Lower leg skin (tissue), 3 donors: ENCODE results near the gene ZNF547.

Experiments
- POLR2A ChIP-seq, 2 donors: fragments of 450-650 bp; IDR thresholded peaks; one replicate each; pipeline ENCODE4 v1.6.1; 2016 to 2017; ENCODE audit warnings: antibody characterized with exemption in 2 of 2, mild to moderate bottlenecking in 1 of 2, moderate library complexity in 1 of 2
- TF ChIP-seq, protein P1 (sequence below), 3 donors: fragments of 450-650 bp; IDR thresholded peaks; one replicate each; pipeline ENCODE4 v1.5.1; 2016; ENCODE audit warnings: antibody characterized with exemption in 3 of 3, mild to moderate bottlenecking in 3 of 3, moderate library complexity in 2 of 3

DNA sequence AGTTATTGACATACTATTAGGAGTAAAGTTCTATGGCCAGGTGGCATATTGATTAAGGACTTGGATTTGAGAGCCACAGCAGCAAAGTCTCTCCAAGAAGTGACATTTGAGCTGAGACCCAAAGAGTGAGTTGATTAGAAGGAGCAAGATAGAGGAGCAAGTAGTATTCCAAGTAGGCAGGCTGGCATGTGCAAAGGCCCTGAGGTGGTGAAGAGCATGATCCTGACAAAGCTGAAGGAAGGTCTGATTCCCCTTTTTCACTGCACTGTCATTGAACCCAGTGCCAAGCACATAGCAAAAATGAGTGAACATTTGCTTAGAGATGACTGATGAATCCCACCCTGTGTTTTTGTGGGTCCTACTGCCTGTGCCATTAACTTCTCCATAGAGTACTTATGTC is 38.4 kb upstream of the ZNF547 start:
- TF ChIP-seq, protein P1, sequence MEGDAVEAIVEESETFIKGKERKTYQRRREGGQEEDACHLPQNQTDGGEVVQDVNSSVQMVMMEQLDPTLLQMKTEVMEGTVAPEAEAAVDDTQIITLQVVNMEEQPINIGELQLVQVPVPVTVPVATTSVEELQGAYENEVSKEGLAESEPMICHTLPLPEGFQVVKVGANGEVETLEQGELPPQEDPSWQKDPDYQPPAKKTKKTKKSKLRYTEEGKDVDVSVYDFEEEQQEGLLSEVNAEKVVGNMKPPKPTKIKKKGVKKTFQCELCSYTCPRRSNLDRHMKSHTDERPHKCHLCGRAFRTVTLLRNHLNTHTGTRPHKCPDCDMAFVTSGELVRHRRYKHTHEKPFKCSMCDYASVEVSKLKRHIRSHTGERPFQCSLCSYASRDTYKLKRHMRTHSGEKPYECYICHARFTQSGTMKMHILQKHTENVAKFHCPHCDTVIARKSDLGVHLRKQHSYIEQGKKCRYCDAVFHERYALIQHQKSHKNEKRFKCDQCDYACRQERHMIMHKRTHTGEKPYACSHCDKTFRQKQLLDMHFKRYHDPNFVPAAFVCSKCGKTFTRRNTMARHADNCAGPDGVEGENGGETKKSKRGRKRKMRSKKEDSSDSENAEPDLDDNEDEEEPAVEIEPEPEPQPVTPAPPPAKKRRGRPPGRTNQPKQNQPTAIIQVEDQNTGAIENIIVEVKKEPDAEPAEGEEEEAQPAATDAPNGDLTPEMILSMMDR (IDR thresholded peaks at IDR 0.05) = no peak
- TF ChIP-seq POLR2A (IDR thresholded peaks at IDR 0.05) = no peak
